ENCODE measurements around the gene BAG1. TPM values are rescaled to one million over a fixed set of nuclear protein-coding genes. Genes with fewer than 3 reads are reported as not detected.
A peak's percentile ranks its signal among the peaks of the same experiment; 100 is the strongest.

Gene BAG1
- total and polyA plus RNA-seq, 2 of the 13 experiments (the other 11 are each of a cell fraction or from before 2014, with no cell fraction given) = 23.1 to 59.5 TPM

GRCh38 chr9:33250458-33250995 lies 14.0 kb downstream of the BAG1 start:
- in situ Hi-C loops (cut with HindIII; ENCODE audit: extremely low pct_ligation_motif_present, low pct_unique_long_range_greater_than_20kb) (no loop called here), intact Hi-C loops (cut with micrococcal nuclease; ENCODE audit: unreplicated experiment) (no loop called here)
- ATAC-seq (no peak), DNase-seq (ENCODE audit: low spot score) (no peak), FAIRE-seq (no peak)
- no peak overlapping the region for H3K4me3 ChIP-seq (replicated peaks in 1 of 3; ENCODE audit: insufficient read depth in 1 of 3, low read depth in 2 of 3, low read length in 3 of 3)
- H3K27ac ChIP-seq (ENCODE audit: extremely low read length, insufficient read depth, low read length) = no peak overlapping the region
- H3K79me2 ChIP-seq (ENCODE audit: insufficient read depth, low read length) = no peaks in the 10 kb centered on the region
- no peaks in the 10 kb centered on the region for H3K4me1 ChIP-seq (ENCODE audit: insufficient read depth, low read length)
- CTCF ChIA-PET (ENCODE audit: low intra/inter-chr PET ratio, low total read pairs) = no interaction called here
- H3K4me2 ChIP-seq (ENCODE audit: low read depth, low read length) = no peak overlapping the region
- no peak overlapping the region for H3K9ac ChIP-seq (ENCODE audit: insufficient read depth, low read depth, low read length)
- H3K27me3 ChIP-seq (ENCODE audit: control insufficient read depth in 1 of 2, insufficient read depth in 2 of 2, low read length in 2 of 2) = no peaks in the 10 kb centered on the region
- H3K36me3 ChIP-seq (replicated peaks in 1 of 2; ENCODE audit: control insufficient read depth in 1 of 2, insufficient read depth in 2 of 2, low read length in 2 of 2) = peaks cover 11 to 32% of the 10 kb centered on the region in 2 experiments
- POLR2A ChIA-PET = no interaction called here
- no peak overlapping the region for H2AFZ ChIP-seq (ENCODE audit: low read length)
- BruUV-seq (replicated peaks) = no TSS peak
- 93% methylated on average over 1 of the region's 1 CpG for WGBS (ENCODE audit: low lambda C conversion rate)
- H4K20me1 ChIP-seq (ENCODE audit: insufficient read depth, low read length) = no peaks in the 10 kb centered on the region
- TF ChIP-seq ZNF552 (CRISPR knock-in tag; IDR thresholded peaks at IDR 0.05; ENCODE audit: borderline replicate concordance) (no peak), NR3C1 (CRISPR knock-in tag; IDR thresholded peaks at IDR 0.05) (no peak), ZNF333 (CRISPR knock-in tag; IDR thresholded peaks at IDR 0.05; ENCODE audit: borderline replicate concordance) (no peak), MEF2D (CRISPR knock-in tag; IDR thresholded peaks at IDR 0.05) (no peak), MTA1 (CRISPR knock-in tag; IDR thresholded peaks at IDR 0.05; ENCODE audit: borderline replicate concordance) (no peak), RBM22 (optimal IDR thresholded peaks at IDR 0.05; ENCODE audit: low read length) (peak; percentile 45)
- TF ChIP-seq, protein P1, sequence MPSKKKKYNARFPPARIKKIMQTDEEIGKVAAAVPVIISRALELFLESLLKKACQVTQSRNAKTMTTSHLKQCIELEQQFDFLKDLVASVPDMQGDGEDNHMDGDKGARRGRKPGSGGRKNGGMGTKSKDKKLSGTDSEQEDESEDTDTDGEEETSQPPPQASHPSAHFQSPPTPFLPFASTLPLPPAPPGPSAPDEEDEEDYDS (CRISPR knock-in tag; IDR thresholded peaks at IDR 0.05) = no peak
- H3K9me3 ChIP-seq (ENCODE audit: low read length) = no peaks in the 10 kb centered on the region

DNA sequence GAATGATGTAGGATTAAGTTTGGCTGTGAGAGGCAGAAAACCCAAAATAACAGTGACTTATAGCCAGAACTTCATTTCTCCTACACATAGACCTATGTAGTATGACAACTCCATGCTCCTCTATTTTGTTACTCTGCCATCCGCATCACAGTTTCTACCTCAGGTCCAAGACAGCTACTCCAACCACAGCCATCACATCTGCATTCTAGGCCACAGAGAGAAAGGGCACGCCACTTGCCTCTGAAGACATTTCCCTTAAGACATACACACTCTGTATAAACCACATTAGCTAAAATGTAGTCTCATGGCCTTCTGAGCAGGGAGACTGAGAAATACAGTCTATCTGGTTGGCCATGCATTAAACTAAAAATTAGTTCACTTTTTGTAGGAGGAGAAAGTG lies 14.5 kb downstream of the BAG1 start:
- Histone ChIP-seq H3K36me3 (replicated peaks in 1 of 2; ENCODE audit: control insufficient read depth in 1 of 2, insufficient read depth in 2 of 2, low read length in 2 of 2) (peaks cover 5 to 26% of the 10 kb centered on the region in 2 experiments; a peak in 4 of 5 replicates), H2AFZ (ENCODE audit: low read length) (no peak overlapping the region), H3K4me3 (replicated peaks in 1 of 3; ENCODE audit: insufficient read depth in 1 of 3, low read depth in 2 of 3, low read length in 3 of 3) (no peak overlapping the region), H3K79me2 (ENCODE audit: insufficient read depth, low read length) (no peaks in the 10 kb centered on the region), H4K20me1 (ENCODE audit: insufficient read depth, low read length) (no peaks in the 10 kb centered on the region), H3K27me3 (ENCODE audit: control insufficient read depth in 1 of 2, insufficient read depth in 2 of 2, low read length in 2 of 2) (no peaks in the 10 kb centered on the region), H3K9ac (ENCODE audit: insufficient read depth, low read depth, low read length) (no peak overlapping the region), H3K4me2 (ENCODE audit: low read depth, low read length) (no peak overlapping the region), H3K27ac (ENCODE audit: extremely low read length, insufficient read depth, low read length) (no peak overlapping the region), H3K9me3 (ENCODE audit: low read length) (no peaks in the 10 kb centered on the region), H3K4me1 (ENCODE audit: insufficient read depth, low read length) (no peaks in the 10 kb centered on the region)
- FAIRE-seq (no peak), ATAC-seq (no peak), DNase-seq (ENCODE audit: low spot score) (no peak)
- ChIA-PET CTCF (ENCODE audit: low intra/inter-chr PET ratio, low total read pairs) (no interaction called here), POLR2A (no interaction called here)
- WGBS (ENCODE audit: low lambda C conversion rate) = 94% methylated on average over 2 of the region's 2 CpGs
- BruUV-seq (replicated peaks) = no TSS peak
- TF ChIP-seq ZNF567 (CRISPR knock-in tag; IDR thresholded peaks at IDR 0.05; ENCODE audit: borderline replicate concordance) = no peak
- TF ChIP-seq RBM22 (optimal IDR thresholded peaks at IDR 0.05; ENCODE audit: low read length) = peak; percentile 3
- intact Hi-C loops (cut with micrococcal nuclease; ENCODE audit: unreplicated experiment) (no loop called here), in situ Hi-C loops (cut with HindIII; ENCODE audit: extremely low pct_ligation_motif_present, low pct_unique_long_range_greater_than_20kb) (no loop called here)

Data from HepG2 (cell line).